Raji (cell line): Measurements from ENCODE around the gene SNRNP40.

Experiments
- POLR2A ChIP-seq: IDR thresholded peaks from 2 replicates; pipeline ENCODE4 v1.6.1; 2011; ENCODE audit warnings: low read depth, low read length, control low read depth; ENCODE audit not compliant: insufficient read depth

SNRNP40 gene

GRCh38 chr1:31239653-31240241 lies 56.8 kb downstream of the SNRNP40 start, which contains the start of gene NKAIN1:
NKAIN1 (minus strand) TSS chr1:31239887; CDS start chr1:31239547, 340 bp downstream.
- no peak for TF ChIP-seq POLR2A

- no peak for TF ChIP-seq POLR2A
Observed at GRCh38 chr1:31238986-31239613, 57.5 kb downstream of the SNRNP40 start.

- no peak for TF ChIP-seq POLR2A
Observed at GRCh38 chr1:31238612-31238985, 58.0 kb downstream of the SNRNP40 start.

GRCh38 chr1:31234870-31235269 lies 61.7 kb downstream of the SNRNP40 start:
- TF ChIP-seq POLR2A = no peak

- TF ChIP-seq POLR2A = no peak
Observed at GRCh38 chr1:31234123-31234708, 62.4 kb downstream of the SNRNP40 start.

GRCh38 chr1:31232689-31233088 lies 63.9 kb downstream of the SNRNP40 start:
- TF ChIP-seq POLR2A = no peak

GRCh38 chr1:31231802-31232201 lies 64.8 kb downstream of the SNRNP40 start:
- TF ChIP-seq POLR2A = no peak

GRCh38 chr1:31230378-31230777 lies 66.2 kb downstream of the SNRNP40 start:
- TF ChIP-seq POLR2A = no peak

- TF ChIP-seq POLR2A = no peak
Observed at GRCh38 chr1:31228986-31229385, 67.6 kb downstream of the SNRNP40 start.

- no peak for TF ChIP-seq POLR2A
Observed at GRCh38 chr1:31227891-31228568, 68.6 kb downstream of the SNRNP40 start.

GRCh38 chr1:31224068-31224467 lies 72.5 kb downstream of the SNRNP40 start:
- no peak for TF ChIP-seq POLR2A

GRCh38 chr1:31222176-31222575 lies 74.4 kb downstream of the SNRNP40 start:
- TF ChIP-seq POLR2A = no peak

GRCh38 chr1:31221072-31221471 lies 75.5 kb downstream of the SNRNP40 start:
- TF ChIP-seq POLR2A = no peak

GRCh38 chr1:31219489-31219888 lies 77.1 kb downstream of the SNRNP40 start:
- no peak for TF ChIP-seq POLR2A

GRCh38 chr1:31218705-31219104 lies 77.9 kb downstream of the SNRNP40 start:
- no peak for TF ChIP-seq POLR2A

- no peak for TF ChIP-seq POLR2A
Observed at GRCh38 chr1:31216016-31216415, 80.6 kb downstream of the SNRNP40 start.
